Germinal center (tissue), 1 donor: ENCODE measurements around the gene IKZF1.

ENCODE experiments used
- DNase-seq: peaks from one replicate; pipeline ENCODE4 v3.0.0; 2012; ENCODE audit warnings: mixed read lengths, low spot score

The IKZF1 gene

GRCh38 chr7:50376056-50376820 is 71.7 kb downstream of the IKZF1 start:
- no peak for DNase-seq

- no peak for DNase-seq
Observed at GRCh38 chr7:50377356-50377755, 72.8 kb downstream of the IKZF1 start.

- DNase-seq: no peak
Observed at GRCh38 chr7:50379082-50379481, 74.6 kb downstream of the IKZF1 start.

- no peak for DNase-seq
Observed at GRCh38 chr7:50379539-50379938, 75.0 kb downstream of the IKZF1 start.

GRCh38 chr7:50382455-50382854 is 77.9 kb downstream of the IKZF1 start:
- no peak for DNase-seq

GRCh38 chr7:50387351-50387750 is 82.8 kb downstream of the IKZF1 start:
- DNase-seq: no peak

- no peak for DNase-seq
Observed at GRCh38 chr7:50389961-50390360, 85.4 kb downstream of the IKZF1 start.

GRCh38 chr7:50391386-50391785 is 86.9 kb downstream of the IKZF1 start:
- DNase-seq: no peak

GRCh38 chr7:50393076-50393475 is 88.6 kb downstream of the IKZF1 start:
- DNase-seq: no peak

- peak; percentile 52 for DNase-seq
Observed at GRCh38 chr7:50393547-50394252, 89.2 kb downstream of the IKZF1 start.

GRCh38 chr7:50394315-50394714 is 89.8 kb downstream of the IKZF1 start:
- DNase-seq: no peak

GRCh38 chr7:50396856-50397255 is 92.3 kb downstream of the IKZF1 start:
- DNase-seq: no peak

GRCh38 chr7:50397320-50397970 is 92.9 kb downstream of the IKZF1 start:
- DNase-seq: no peak

- DNase-seq: no peak
Observed at GRCh38 chr7:50397971-50398324, 93.4 kb downstream of the IKZF1 start.

- DNase-seq: no peak
Observed at GRCh38 chr7:50399206-50399605, 94.7 kb downstream of the IKZF1 start.

GRCh38 chr7:50399635-50400034 is 95.1 kb downstream of the IKZF1 start:
- no peak for DNase-seq

- DNase-seq: no peak
Observed at GRCh38 chr7:50400114-50400513, 95.6 kb downstream of the IKZF1 start.

GRCh38 chr7:50404392-50404791 is 99.9 kb downstream of the IKZF1 start:
- no peak for DNase-seq

GRCh38 chr7:50405221-50405620 is 100.7 kb downstream of the IKZF1 start:
- DNase-seq: no peak

GRCh38 chr7:50406935-50407334 is 102.4 kb downstream of the IKZF1 start:
- DNase-seq: no peak

GRCh38 chr7:50409856-50410745 is 105.6 kb downstream of the IKZF1 start:
- DNase-seq: peak; percentile 72

GRCh38 chr7:50411332-50411731 is 106.8 kb downstream of the IKZF1 start:
- DNase-seq: peak; percentile 48
